Measurements from ENCODE around the gene MUC6.
A peak's percentile ranks its signal among the peaks of the same experiment; 100 is the strongest.

MUC6 gene

GRCh38 chr11:1070594-1071462, 34.3 kb upstream of the MUC6 start:
- no peak for DNase-seq (ENCODE audit: extremely low read depth, low read depth)
- TF ChIP-seq, protein P1, sequence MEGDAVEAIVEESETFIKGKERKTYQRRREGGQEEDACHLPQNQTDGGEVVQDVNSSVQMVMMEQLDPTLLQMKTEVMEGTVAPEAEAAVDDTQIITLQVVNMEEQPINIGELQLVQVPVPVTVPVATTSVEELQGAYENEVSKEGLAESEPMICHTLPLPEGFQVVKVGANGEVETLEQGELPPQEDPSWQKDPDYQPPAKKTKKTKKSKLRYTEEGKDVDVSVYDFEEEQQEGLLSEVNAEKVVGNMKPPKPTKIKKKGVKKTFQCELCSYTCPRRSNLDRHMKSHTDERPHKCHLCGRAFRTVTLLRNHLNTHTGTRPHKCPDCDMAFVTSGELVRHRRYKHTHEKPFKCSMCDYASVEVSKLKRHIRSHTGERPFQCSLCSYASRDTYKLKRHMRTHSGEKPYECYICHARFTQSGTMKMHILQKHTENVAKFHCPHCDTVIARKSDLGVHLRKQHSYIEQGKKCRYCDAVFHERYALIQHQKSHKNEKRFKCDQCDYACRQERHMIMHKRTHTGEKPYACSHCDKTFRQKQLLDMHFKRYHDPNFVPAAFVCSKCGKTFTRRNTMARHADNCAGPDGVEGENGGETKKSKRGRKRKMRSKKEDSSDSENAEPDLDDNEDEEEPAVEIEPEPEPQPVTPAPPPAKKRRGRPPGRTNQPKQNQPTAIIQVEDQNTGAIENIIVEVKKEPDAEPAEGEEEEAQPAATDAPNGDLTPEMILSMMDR (IDR thresholded peaks at IDR 0.05; ENCODE audit: low read depth, low read length), result no peak

DNA sequence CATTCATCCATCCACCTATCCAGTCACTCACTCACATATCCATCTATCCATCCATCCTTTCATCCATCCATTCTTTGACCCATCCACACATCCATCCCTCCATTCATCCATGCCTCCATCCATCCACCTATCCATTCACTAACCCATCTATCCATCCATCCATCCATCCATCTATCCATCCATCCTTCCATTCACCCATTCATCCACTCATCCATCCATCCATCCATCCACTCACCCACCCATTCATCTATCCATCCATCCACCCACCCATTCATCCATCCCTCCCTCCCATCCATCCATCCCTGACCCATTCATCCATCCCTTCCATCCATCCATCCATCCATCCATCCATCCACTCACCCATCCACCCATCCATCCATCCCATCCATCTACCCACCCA, 33.2 kb upstream of the MUC6 start:
- TF ChIP-seq, protein P1 (IDR thresholded peaks at IDR 0.05; ENCODE audit: low read depth, low read length), result no peak
- DNase-seq (ENCODE audit: extremely low read depth, low read depth), result no peak

GRCh38 chr11:1067812-1068496, 31.4 kb upstream of the MUC6 start:
- no peak for DNase-seq (ENCODE audit: extremely low read depth, low read depth)
- TF ChIP-seq, protein P1 (IDR thresholded peaks at IDR 0.05; ENCODE audit: low read depth, low read length), result no peak

DNA sequence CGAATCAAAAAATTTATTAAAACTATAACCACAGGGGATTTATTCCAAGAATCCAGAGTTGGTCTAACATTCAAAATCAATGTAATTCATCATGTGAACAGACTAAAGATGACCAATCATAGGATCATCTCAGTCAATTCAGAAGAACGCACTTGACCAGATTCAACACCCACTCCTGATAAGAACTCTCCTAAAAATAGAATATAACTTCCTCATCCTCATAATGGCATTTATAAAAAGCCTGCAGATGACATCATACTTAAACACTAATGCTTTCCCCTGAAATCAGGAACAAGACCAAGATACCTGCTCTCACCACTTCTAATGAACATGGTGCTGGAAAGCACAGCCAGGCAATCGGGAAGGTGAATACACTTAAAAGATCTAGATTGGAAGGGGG, 27.6 kb upstream of the MUC6 start:
- TF ChIP-seq, protein P1 (IDR thresholded peaks at IDR 0.05; ENCODE audit: low read depth, low read length), result no peak
- no peak for DNase-seq (ENCODE audit: extremely low read depth, low read depth)

- TF ChIP-seq, protein P1 (IDR thresholded peaks at IDR 0.05; ENCODE audit: low read depth, low read length), result no peak
Measured at GRCh38 chr11:1062075-1062820, 25.7 kb upstream of the MUC6 start.

DNA sequence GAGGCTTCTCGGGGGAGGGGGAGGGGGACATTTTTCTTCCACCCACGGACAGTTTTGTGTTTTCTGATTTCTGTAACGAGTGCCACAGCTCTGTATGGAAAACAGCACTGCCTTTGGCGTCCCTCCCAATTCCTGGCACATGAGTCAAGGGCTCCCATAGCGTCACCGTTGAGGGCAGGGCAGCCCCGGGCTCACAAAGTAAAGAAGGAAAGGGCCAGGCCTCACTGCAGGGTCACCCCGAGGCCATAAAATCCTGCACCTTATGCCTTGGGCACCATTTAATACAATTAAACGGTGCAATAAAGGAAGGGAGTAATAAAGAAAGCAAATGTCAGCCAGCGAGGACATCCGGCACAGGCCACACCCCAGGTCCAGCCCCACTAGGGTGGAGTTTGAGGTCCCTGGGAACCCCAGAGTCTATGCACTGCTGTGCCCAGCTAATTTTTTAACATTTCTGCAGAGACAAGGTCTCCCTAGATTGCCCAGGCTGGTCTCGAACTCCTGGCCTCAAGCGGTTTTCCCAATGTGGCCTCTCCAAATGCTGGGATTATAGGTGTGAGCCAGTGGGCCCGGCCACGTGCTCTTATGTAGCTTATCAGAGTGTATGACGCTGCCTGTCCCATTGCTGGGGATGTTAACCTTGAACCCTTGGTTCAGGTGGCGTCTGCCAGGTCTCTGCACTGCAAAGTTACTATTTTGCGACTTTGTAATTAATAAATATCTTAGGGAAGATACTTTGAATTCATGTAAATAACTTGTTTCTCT, 24.5 kb upstream of the MUC6 start:
- peak; percentile 29 for DNase-seq (ENCODE audit: extremely low read depth, low read depth)
- TF ChIP-seq, protein P1 (IDR thresholded peaks at IDR 0.05; ENCODE audit: low read depth, low read length), result no peak

More at GRCh38 chr11:1062075-1062820, 25.7 kb upstream of the MUC6 start:
- no peak for DNase-seq (ENCODE audit: extremely low read depth, low read depth)
